Testis (tissue), 2 donors: ENCODE measurements around the gene MACROD2.

Experiments
- CTCF ChIP-seq, 3 experiments: fragments of 450-650 bp in 2 of 3; fragments of 200-600 bp in 1 of 3; sonication (generic) in 1 of 3; IDR thresholded peaks; one replicate each; pipeline ENCODE4 v1.5.1; 2016 to 2019; ENCODE audit warnings: antibody characterized with exemption in 3 of 3, mild to moderate bottlenecking in 2 of 3, moderate library complexity in 1 of 3
- POLR2A ChIP-seq: fragments of 450-650 bp; IDR thresholded peaks from one replicate; pipeline ENCODE4 v1.6.1; 2017; ENCODE audit warnings: antibody characterized with exemption, mild to moderate bottlenecking, moderate library complexity

DNA sequence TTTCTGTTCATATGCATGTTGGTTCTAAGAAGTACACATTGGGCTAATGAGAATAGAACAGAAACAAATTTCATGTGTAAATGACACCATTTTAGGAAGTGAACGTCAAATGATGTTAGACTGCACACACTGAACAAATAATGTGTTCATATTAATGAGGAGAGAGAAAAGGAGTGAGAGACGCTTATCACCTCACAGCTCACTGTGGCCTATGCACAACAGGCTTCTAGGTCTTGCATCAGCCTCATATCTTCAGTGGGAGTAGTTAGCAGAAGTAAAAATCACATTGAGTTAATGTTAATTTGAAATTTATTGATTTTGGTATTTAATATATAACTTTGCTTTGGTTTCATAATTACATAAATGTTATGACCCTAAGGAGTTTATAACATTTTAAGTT lies 454.9 kb downstream of the MACROD2 start:
- TF ChIP-seq CTCF (IDR thresholded peaks at IDR 0.05) (no peak), POLR2A (no peak)
